Bronchial epithelial cell (primary cell): ENCODE measurements around the gene OR1L1. TPM values are rescaled to one million over a fixed set of nuclear protein-coding genes. Genes with fewer than 3 reads are reported as not detected.

Experiments used
- DNase-seq: peaks from one replicate; pipeline ENCODE4 v3.0.0-alpha.2; 2010; ENCODE audit warnings: low read depth
- FAIRE-seq: peaks from 2 replicates; lab custom pipeline; 2011; peaks lifted over from hg19 to GRCh38; lab: Jason Lieb, UNC
- H3K27me3 ChIP-seq: 2 replicates; pipeline ENCODE4 v1.5.1; 2011; ENCODE audit warnings: low read length; ENCODE audit not compliant: control insufficient read depth, insufficient read depth
- H3K36me3 ChIP-seq: 2 replicates; pipeline ENCODE4 v1.5.1; 2011; ENCODE audit warnings: low read length; ENCODE audit not compliant: control insufficient read depth, insufficient read depth
- H3K4me3 ChIP-seq: 2 replicates; pipeline ENCODE4 v1.5.1; 2011; ENCODE audit warnings: mild to moderate bottlenecking, low read depth, low read length, control low read depth
- CTCF ChIP-seq: IDR thresholded peaks from 2 replicates; pipeline ENCODE4 v1.5.1; 2011; ENCODE audit warnings: mild to moderate bottlenecking, moderate library complexity, low read length, control low read depth, inconsistent platforms; ENCODE audit not compliant: insufficient read depth, severe bottlenecking
- total RNA-seq: library from RNA; depleted of rRNA; stranded (reverse); fragments of >200 nt; gene quantifications from 2 replicates; pipeline ENCODE4 v1.2.1, GENCODE V29; 2014

OR1L1 gene
- total RNA-seq = not detected in 2 replicates

GRCh38 chr9:122661416-122661815, at the start of gene OR1L1:
Gene OR1L1 (plus strand): TSS chr9:122661716. CDS start chr9:122661716, 0 bp downstream.
- Histone ChIP-seq H3K36me3 (no peaks in the 10 kb centered on the region), H3K4me3 (no peak within 1 kb of the TSS), H3K27me3 (no peaks in the 10 kb centered on the region)
- TF ChIP-seq CTCF = no peak
- DNase-seq (no peak), FAIRE-seq (no peak)

GRCh38 chr9:122614362-122614761, 47.2 kb upstream of the OR1L1 start, which contains the start of gene OR1Q1:
Gene OR1Q1 (plus strand): TSS chr9:122614738. CDS start chr9:122614738, 0 bp downstream.
- no peak within 1 kb of the TSS for H3K4me3 ChIP-seq
- no peaks in the 10 kb centered on the region for H3K36me3 ChIP-seq
- DNase-seq (no peak), FAIRE-seq (no peak)
- no peaks in the 10 kb centered on the region for H3K27me3 ChIP-seq
- no peak for TF ChIP-seq CTCF

- Histone ChIP-seq H3K36me3 (no peaks in the 10 kb centered on the region), H3K27me3 (no peaks in the 10 kb centered on the region), H3K4me3 (no peak overlapping the region)
- DNase-seq (no peak), FAIRE-seq (no peak)
- no peak for TF ChIP-seq CTCF
Measured at GRCh38 chr9:122619996-122620395, 41.5 kb upstream of the OR1L1 start.

- no peak for FAIRE-seq
Measured at GRCh38 chr9:122642226-122642625, 19.3 kb upstream of the OR1L1 start.

GRCh38 chr9:122656378-122656777, 5.1 kb upstream of the OR1L1 start:
- no peaks in the 10 kb centered on the region for H3K27me3 ChIP-seq
- no peak overlapping the region for H3K4me3 ChIP-seq
- no peak for DNase-seq
- no peaks in the 10 kb centered on the region for H3K36me3 ChIP-seq
- no peak for FAIRE-seq
- no peak for TF ChIP-seq CTCF

More at GRCh38 chr9:122642226-122642625, 19.3 kb upstream of the OR1L1 start:
- DNase-seq = peak; percentile 6
- no peaks in the 10 kb centered on the region for H3K36me3 ChIP-seq
- no peaks in the 10 kb centered on the region for H3K27me3 ChIP-seq
- no peak overlapping the region for H3K4me3 ChIP-seq
- no peak for TF ChIP-seq CTCF

- Histone ChIP-seq H3K27me3 (no peaks in the 10 kb centered on the region), H3K36me3 (no peaks in the 10 kb centered on the region), H3K4me3 (no peak within 1 kb of the TSS)
- TF ChIP-seq CTCF = no peak
- DNase-seq (no peak), FAIRE-seq (no peak)
Measured at GRCh38 chr9:122657527-122657926, 4.0 kb upstream of the OR1L1 start, which contains the start of gene OR1B1. Gene OR1B1 (minus strand): TSS chr9:122657627.
